GM10248 (cell line): ENCODE measurements around the gene BTNL9.
"Not testable (repeated sequence)": the region's sequence is repeated elsewhere in the genome, so short reads cannot be mapped to it uniquely, and the experiment has no call there.

Source experiments
- CTCF ChIA-PET: fragments of 300-600 bp; sonication (Branson Sonifier 250); formaldehyde crosslinking; extraction: SDS; loops from one replicate; lab custom pipeline; 2021; ENCODE audit warnings: antibody characterized with exemption; lab: Yijun Ruan, JAX
- POLR2A ChIA-PET: fragments of 350-650 bp; sonication (Branson Sonifier 250); formaldehyde crosslinking; extraction: SDS; loops from one replicate; lab custom pipeline; 2020; ENCODE audit warnings: antibody characterized with exemption; lab: Yijun Ruan, JAX
- DNase-seq: peaks from one replicate; pipeline ENCODE4 v3.0.0; 2012; ENCODE audit errors: extremely low spot score
- TF ChIP-seq, protein P1 (sequence below): IDR thresholded peaks from 2 replicates; pipeline ENCODE4 v1.5.1; 2012; ENCODE audit warnings: mild to moderate bottlenecking, low read depth; ENCODE audit errors: extremely low read depth, missing control alignments, control extremely low read depth

The BTNL9 gene

DNA sequence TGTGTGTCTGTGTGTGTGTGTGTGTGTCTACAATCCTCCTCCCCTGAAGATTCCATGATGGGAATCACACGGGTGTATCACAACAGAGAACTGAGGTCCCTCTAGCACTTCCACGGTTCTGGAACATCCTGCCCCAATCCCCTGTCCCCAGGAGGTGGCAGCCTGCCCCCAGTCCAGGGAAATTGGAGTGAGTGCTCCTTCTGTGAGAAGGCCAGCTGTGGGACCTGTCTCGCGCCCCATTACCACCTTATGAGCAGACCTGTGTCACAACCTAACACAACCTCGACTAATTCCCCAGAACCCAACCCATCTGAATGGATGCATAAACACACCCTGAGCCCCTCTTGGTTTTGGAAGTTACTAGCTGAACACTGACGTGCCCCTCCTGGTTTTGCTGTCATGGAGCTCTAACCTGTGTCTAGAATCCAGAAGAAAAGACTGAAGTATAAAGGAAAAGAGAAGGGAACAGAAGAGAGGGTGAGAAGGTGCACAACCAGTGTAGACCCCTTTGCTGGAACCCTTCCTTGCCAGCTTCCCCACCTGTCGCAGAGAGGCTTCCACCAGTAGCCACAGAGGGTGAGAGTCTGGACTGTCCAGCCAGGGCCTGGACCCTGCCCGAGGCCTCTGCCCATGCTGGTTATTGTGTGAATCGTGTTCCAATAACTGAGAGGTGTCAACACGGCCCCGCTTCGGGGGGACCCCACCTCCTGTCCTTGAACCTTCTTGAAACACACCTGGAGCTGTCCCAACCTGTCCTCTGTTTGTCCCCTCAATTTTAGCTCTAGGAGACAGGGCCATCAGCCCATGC, 3.4 kb downstream of the BTNL9 start:
- POLR2A ChIA-PET, result no interaction called here
- CTCF ChIA-PET, result no interaction called here
- DNase-seq, result no peak
- TF ChIP-seq, protein P1, sequence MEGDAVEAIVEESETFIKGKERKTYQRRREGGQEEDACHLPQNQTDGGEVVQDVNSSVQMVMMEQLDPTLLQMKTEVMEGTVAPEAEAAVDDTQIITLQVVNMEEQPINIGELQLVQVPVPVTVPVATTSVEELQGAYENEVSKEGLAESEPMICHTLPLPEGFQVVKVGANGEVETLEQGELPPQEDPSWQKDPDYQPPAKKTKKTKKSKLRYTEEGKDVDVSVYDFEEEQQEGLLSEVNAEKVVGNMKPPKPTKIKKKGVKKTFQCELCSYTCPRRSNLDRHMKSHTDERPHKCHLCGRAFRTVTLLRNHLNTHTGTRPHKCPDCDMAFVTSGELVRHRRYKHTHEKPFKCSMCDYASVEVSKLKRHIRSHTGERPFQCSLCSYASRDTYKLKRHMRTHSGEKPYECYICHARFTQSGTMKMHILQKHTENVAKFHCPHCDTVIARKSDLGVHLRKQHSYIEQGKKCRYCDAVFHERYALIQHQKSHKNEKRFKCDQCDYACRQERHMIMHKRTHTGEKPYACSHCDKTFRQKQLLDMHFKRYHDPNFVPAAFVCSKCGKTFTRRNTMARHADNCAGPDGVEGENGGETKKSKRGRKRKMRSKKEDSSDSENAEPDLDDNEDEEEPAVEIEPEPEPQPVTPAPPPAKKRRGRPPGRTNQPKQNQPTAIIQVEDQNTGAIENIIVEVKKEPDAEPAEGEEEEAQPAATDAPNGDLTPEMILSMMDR, result no peak

DNA sequence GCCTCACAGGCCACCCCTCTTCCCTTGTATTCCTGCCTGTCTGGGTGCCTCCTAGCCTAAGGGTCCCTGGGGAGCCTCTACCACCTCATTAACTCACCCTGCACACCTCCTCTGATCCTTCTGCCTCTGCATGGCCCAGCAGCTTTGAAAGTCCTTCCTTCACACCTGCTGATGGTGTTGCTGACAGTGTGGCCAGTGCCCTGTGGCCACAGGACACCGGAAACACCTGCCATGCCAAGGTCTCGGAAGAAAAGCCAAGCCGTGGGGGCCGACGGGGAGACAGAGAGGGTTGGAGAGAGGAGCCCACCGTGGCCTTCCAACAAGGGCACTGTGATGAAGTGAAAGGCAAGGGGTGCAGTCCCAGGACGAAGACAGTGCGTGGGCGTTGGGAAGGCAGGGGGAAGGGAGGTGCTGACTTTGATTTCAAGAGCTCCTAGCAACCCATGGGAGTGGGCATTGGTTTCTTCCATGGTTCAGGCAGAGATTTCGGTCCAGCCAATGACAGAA, 4.1 kb downstream of the BTNL9 start:
- TF ChIP-seq, protein P1, result no peak
- DNase-seq, result no peak
- ChIA-PET POLR2A (no interaction called here), CTCF (no interaction called here)

DNA sequence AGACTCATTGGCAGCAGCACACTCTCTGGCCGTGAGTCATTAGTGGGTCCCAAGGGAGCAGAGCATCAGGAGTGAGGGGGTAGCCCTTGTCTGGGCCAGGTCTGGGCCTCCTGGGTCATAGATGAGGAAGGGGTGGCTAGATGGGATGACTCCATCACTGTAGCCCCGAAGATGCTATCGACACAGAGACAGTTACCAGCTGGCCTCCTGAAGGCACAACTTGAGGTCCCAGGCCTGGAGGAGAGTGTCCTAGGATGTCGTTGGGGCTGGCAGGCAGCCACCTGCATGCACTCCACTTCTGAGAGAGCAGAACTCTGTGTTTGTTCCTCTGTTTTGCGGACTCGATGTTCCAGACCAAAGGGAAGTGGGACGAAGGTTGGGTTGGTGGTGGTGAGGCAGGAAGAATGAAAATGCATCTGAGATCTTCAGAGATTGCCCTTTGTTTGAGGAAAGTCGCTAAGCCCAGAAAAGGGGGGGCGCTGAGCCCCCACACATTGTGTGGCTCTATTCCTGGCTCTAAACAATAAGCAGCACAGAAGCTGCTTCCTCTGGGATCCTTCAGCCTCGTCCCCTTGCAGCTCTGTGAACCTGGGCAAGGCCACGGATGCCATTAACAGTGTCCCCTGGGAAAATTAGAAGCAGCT, 4.7 kb downstream of the BTNL9 start:
- DNase-seq, result no peak
- CTCF ChIA-PET, result no interaction called here
- POLR2A ChIA-PET, result no interaction called here
- TF ChIP-seq, protein P1, result no peak

DNA sequence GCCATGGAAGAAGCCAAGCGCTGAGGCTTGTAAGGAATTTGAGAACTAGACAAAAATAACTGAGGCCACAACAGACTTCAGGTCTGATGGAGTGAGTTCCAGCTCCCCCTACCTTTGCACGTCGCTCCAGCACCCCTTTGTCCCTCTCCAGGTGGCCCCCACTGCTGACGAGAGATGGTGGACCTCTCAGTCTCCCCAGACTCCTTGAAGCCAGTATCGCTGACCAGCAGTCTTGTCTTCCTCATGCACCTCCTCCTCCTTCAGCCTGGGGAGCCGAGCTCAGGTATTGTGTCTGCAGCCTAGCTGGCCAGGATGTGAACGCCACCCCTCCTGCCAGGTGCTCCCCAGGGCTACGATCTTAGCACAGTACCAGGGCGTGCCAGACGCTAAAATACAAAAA, 5.2 kb downstream of the BTNL9 start:
- DNase-seq, result no peak
- POLR2A ChIA-PET, result no interaction called here
- TF ChIP-seq, protein P1, result no peak
- CTCF ChIA-PET, result no interaction called here

DNA sequence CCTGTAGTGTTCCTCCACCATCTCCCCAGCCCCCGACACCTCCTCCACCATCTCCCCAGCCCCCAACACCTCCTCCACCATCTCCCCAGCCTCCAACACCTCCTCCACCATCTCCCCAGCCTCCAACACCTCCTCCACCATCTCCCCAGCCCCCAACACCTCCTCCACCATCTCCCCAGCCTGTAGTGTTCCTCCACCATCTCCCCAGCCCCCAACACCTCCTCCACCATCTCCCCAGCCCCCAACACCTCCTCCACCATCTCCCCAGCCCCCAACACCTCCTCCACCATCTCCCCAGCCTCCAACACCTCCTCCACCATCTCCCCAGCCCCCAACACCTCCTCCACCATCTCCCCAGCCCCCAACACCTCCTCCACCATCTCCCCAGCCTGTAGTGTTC, 5.8 kb downstream of the BTNL9 start:
- CTCF ChIA-PET, POLR2A ChIA-PET, DNase-seq: not testable (repeated sequence)

DNA sequence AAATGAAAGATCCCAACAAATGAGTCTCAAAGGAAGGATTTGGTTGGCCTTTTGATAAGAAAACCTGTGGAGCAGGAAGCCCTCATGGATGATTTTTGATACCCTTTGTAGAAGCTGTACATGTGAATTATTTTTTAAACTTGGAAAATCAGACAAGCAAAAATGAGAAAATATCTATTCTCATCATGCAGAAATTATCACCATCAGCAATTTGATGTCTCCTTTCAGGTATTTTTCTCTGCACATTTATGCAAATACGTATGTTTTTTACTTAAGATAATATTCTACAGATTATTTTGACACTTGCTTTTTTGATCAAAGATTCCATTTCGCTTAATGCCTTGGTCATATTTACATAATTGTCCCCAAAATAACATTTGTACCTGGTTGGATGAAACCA, 7.2 kb downstream of the BTNL9 start:
- DNase-seq, result no peak
- ChIA-PET CTCF (no interaction called here), POLR2A (no interaction called here)

More for the DNA sequence above, 7.2 kb downstream of the BTNL9 start:
- TF ChIP-seq, protein P1, result no peak
